ENCODE data around the gene NUP210L. TPM values are rescaled to one million over a fixed set of nuclear protein-coding genes. Genes with fewer than 3 reads are reported as not detected.
"Not testable (repeated sequence)": the region's sequence is repeated elsewhere in the genome, so short reads cannot be mapped to it uniquely, and the experiment has no call there.

The NUP210L gene
- total and polyA plus RNA-seq, 2 experiments from 2014 or later: 0.11 TPM; not detected in 1

DNA sequence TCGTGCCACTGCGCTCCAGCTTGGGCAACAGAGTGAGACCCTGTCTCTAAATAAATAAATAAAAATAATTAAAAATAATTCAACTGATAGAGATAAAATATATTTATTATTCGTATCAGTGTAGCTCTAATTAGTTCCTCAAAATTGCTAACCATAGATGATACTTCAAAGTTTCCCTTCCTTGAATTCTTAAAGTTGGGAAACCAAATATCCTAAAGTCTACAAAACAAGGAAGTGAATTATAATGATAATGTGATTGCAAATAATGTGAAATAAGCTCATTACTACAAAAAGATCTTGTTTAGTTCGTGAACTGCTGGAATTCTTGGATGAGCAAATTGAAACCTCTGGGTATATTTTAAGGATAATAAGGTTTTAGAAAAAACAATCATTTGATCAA, 60.5 kb downstream of the NUP210L start:
- H3F3A ChIP-seq (ENCODE audit: insufficient read depth): no peaks in the 10 kb centered on the region
- H3K27me3 ChIP-seq (replicated peaks; ENCODE audit: insufficient read depth): no peaks in the 10 kb centered on the region
- H2AFZ ChIP-seq: no peak overlapping the region
- H4K20me1 ChIP-seq (ENCODE audit: insufficient read depth): no peaks in the 10 kb centered on the region
- H3K36me3 ChIP-seq (ENCODE audit: low read depth): no peaks in the 10 kb centered on the region
- H3K4me1 ChIP-seq (ENCODE audit: insufficient read depth): no peaks in the 10 kb centered on the region
- H3K4me2 ChIP-seq (ENCODE audit: unreplicated experiment): no peak overlapping the region
- no peak for DNase-seq
- H3K9me2 ChIP-seq (ENCODE audit: insufficient read depth): no peaks in the 10 kb centered on the region
- no peaks in the 10 kb centered on the region for H3K79me2 ChIP-seq (ENCODE audit: insufficient read depth)
- no peak overlapping the region for H3K27ac ChIP-seq
- TF ChIP-seq EZH2 (IDR thresholded peaks at IDR 0.05; ENCODE audit: insufficient read depth, poor library complexity, severe bottlenecking): no peak
- TF ChIP-seq EZH2phosphoT487 (IDR thresholded peaks at IDR 0.05; ENCODE audit: insufficient read depth, low read depth): no peak
- 60 to 61% methylated on average over 4 of the region's 4 CpGs for WGBS, 2 experiments (ENCODE audit: low coverage in 1 of 2, low lambda C conversion rate in 2 of 2, missing lambda C conversion rate in 2 of 2)
- no peak overlapping the region for H3K4me3 ChIP-seq
- in situ Hi-C loops (cut with MboI): no loop called here
- H3K9me3 ChIP-seq (ENCODE audit: low read depth): no peaks in the 10 kb centered on the region
- no peak overlapping the region for H3K9ac ChIP-seq

- no peak for DNase-seq
- in situ Hi-C loops (cut with MboI): no loop called here
- Histone ChIP-seq H3K9me3 (ENCODE audit: low read depth) (no peaks in the 10 kb centered on the region), H3K4me3 (no peak overlapping the region), H3K4me2 (ENCODE audit: unreplicated experiment) (no peak overlapping the region), H3K9ac (no peak overlapping the region), H2AFZ (no peak overlapping the region), H3K4me1 (ENCODE audit: insufficient read depth) (no peaks in the 10 kb centered on the region), H3K27me3 (replicated peaks; ENCODE audit: insufficient read depth) (no peaks in the 10 kb centered on the region), H3K79me2 (ENCODE audit: insufficient read depth) (no peaks in the 10 kb centered on the region), H3K9me2 (ENCODE audit: insufficient read depth) (no peaks in the 10 kb centered on the region), H3K36me3 (ENCODE audit: low read depth) (no peaks in the 10 kb centered on the region), H3K27ac (no peak overlapping the region), H4K20me1 (ENCODE audit: insufficient read depth) (no peaks in the 10 kb centered on the region), H3F3A (ENCODE audit: insufficient read depth) (no peaks in the 10 kb centered on the region)
- TF ChIP-seq EZH2 (IDR thresholded peaks at IDR 0.05; ENCODE audit: insufficient read depth, poor library complexity, severe bottlenecking) (no peak), EZH2phosphoT487 (IDR thresholded peaks at IDR 0.05; ENCODE audit: insufficient read depth, low read depth) (no peak)
- WGBS, 2 experiments (ENCODE audit: low coverage in 1 of 2, low lambda C conversion rate in 2 of 2, missing lambda C conversion rate in 2 of 2): 31 to 39% methylated on average over 3 of the region's 3 CpGs
Observed at GRCh38 chr1:154093699-154094098, 61.2 kb downstream of the NUP210L start.

DNA sequence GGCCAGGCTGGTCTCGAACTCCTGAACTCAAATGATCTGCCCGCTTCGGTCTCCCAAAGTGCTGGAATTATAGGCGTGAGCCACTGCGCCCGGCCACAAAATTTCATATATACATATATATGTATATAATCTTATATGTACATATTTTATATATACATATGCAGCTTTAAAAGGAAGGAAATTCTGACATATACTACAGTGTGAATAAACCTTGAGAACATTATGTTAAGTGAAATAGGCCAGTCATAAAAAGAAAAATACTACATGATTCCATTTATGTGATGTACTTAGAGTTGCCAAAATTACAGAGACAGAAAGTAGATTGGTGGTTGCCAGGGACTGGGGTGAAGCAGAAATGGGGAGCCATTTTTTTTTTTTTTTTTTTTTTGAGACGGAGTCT, 63.2 kb downstream of the NUP210L start:
- TF ChIP-seq EZH2 (IDR thresholded peaks at IDR 0.05; ENCODE audit: insufficient read depth, poor library complexity, severe bottlenecking) (no peak), EZH2phosphoT487 (IDR thresholded peaks at IDR 0.05; ENCODE audit: insufficient read depth, low read depth) (no peak)
- Histone ChIP-seq H3K9ac (no peak overlapping the region), H4K20me1 (ENCODE audit: insufficient read depth) (no peaks in the 10 kb centered on the region), H3K36me3 (ENCODE audit: low read depth) (no peaks in the 10 kb centered on the region), H3K4me1 (ENCODE audit: insufficient read depth) (no peaks in the 10 kb centered on the region), H2AFZ (no peak overlapping the region), H3F3A (ENCODE audit: insufficient read depth) (no peaks in the 10 kb centered on the region), H3K27ac (no peak overlapping the region), H3K4me2 (ENCODE audit: unreplicated experiment) (no peak overlapping the region), H3K27me3 (replicated peaks; ENCODE audit: insufficient read depth) (no peaks in the 10 kb centered on the region), H3K79me2 (ENCODE audit: insufficient read depth) (no peaks in the 10 kb centered on the region), H3K4me3 (no peak overlapping the region), H3K9me3 (ENCODE audit: low read depth) (no peaks in the 10 kb centered on the region), H3K9me2 (ENCODE audit: insufficient read depth) (no peaks in the 10 kb centered on the region)
- DNase-seq: no peak
- WGBS, 2 experiments (ENCODE audit: low coverage in 1 of 2, low lambda C conversion rate in 2 of 2, missing lambda C conversion rate in 2 of 2): 96 to 97% methylated on average over 7 of the region's 7 CpGs
- in situ Hi-C loops (cut with MboI): no loop called here

DNA sequence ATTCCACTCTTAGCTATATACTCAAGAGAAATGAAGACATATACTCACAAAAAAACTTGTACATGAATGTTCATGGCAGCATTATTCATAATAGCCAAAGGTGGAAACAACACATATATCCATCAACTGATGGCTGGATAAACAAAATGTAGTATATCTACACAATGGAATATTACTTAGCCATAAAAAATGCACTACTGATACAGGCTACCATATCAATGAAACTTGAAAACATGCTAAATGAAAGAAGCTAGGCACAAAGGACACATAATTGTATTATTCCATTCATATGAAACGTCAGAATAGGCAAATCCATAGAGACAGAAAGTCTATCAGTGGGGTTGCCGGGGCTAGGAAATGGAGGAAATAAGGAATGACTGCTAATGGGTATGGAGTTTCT, 67.3 kb downstream of the NUP210L start:
- Histone ChIP-seq H3K4me1 (ENCODE audit: insufficient read depth) (no peaks in the 10 kb centered on the region), H3K9ac (no peak overlapping the region), H2AFZ (no peak overlapping the region), H3K79me2 (ENCODE audit: insufficient read depth) (no peaks in the 10 kb centered on the region), H3K36me3 (ENCODE audit: low read depth) (no peaks in the 10 kb centered on the region), H3K27ac (no peak overlapping the region), H3K27me3 (replicated peaks; ENCODE audit: insufficient read depth) (no peaks in the 10 kb centered on the region), H3F3A (ENCODE audit: insufficient read depth) (no peaks in the 10 kb centered on the region), H3K4me2 (ENCODE audit: unreplicated experiment) (no peak overlapping the region), H4K20me1 (ENCODE audit: insufficient read depth) (no peaks in the 10 kb centered on the region), H3K4me3 (no peak overlapping the region), H3K9me2 (ENCODE audit: insufficient read depth) (no peaks in the 10 kb centered on the region), H3K9me3 (ENCODE audit: low read depth) (no peaks in the 10 kb centered on the region)
- 42 to 54% methylated on average over 2 of the region's 2 CpGs for WGBS, 2 experiments (ENCODE audit: low coverage in 1 of 2, low lambda C conversion rate in 2 of 2, missing lambda C conversion rate in 2 of 2)
- in situ Hi-C loops (cut with MboI): no loop called here
- DNase-seq: no peak
- no peak for TF ChIP-seq EZH2 (IDR thresholded peaks at IDR 0.05; ENCODE audit: insufficient read depth, poor library complexity, severe bottlenecking)
- no peak for TF ChIP-seq EZH2phosphoT487 (IDR thresholded peaks at IDR 0.05; ENCODE audit: insufficient read depth, low read depth)

- H3K4me2 ChIP-seq (ENCODE audit: unreplicated experiment); H3K4me3 ChIP-seq; H3K9me2 ChIP-seq (ENCODE audit: insufficient read depth); H3K36me3 ChIP-seq (ENCODE audit: low read depth); H3K79me2 ChIP-seq (ENCODE audit: insufficient read depth); H3K9me3 ChIP-seq (ENCODE audit: low read depth); H3F3A ChIP-seq (ENCODE audit: insufficient read depth); H3K4me1 ChIP-seq (ENCODE audit: insufficient read depth); H3K27me3 ChIP-seq (replicated peaks; ENCODE audit: insufficient read depth); DNase-seq; in situ Hi-C loops (cut with MboI); H2AFZ ChIP-seq; H4K20me1 ChIP-seq (ENCODE audit: insufficient read depth); H3K9ac ChIP-seq; H3K27ac ChIP-seq: not testable (repeated sequence)
- WGBS, 2 experiments (ENCODE audit: low coverage in 1 of 2, low lambda C conversion rate in 2 of 2, missing lambda C conversion rate in 2 of 2): 59 to 63% methylated on average over 6 of the region's 6 CpGs
Observed at GRCh38 chr1:154083057-154083456, 71.8 kb downstream of the NUP210L start.

Data from GM23248 (cell line).